GM19025 (cell line): ENCODE data around the gene USP54.
"Not testable (repeated sequence)": the region's sequence is repeated elsewhere in the genome, so short reads cannot be mapped to it uniquely, and the experiment has no call there.

Source experiments
- ATAC-seq: cut with Tn5 transposase; IDR thresholded peaks from one replicate; pipeline ENCODE4 v1.9.1; 2021; ENCODE audit warnings: mild to moderate bottlenecking, low read depth, moderate library complexity; ENCODE audit not compliant: unreplicated experiment

Gene USP54

DNA sequence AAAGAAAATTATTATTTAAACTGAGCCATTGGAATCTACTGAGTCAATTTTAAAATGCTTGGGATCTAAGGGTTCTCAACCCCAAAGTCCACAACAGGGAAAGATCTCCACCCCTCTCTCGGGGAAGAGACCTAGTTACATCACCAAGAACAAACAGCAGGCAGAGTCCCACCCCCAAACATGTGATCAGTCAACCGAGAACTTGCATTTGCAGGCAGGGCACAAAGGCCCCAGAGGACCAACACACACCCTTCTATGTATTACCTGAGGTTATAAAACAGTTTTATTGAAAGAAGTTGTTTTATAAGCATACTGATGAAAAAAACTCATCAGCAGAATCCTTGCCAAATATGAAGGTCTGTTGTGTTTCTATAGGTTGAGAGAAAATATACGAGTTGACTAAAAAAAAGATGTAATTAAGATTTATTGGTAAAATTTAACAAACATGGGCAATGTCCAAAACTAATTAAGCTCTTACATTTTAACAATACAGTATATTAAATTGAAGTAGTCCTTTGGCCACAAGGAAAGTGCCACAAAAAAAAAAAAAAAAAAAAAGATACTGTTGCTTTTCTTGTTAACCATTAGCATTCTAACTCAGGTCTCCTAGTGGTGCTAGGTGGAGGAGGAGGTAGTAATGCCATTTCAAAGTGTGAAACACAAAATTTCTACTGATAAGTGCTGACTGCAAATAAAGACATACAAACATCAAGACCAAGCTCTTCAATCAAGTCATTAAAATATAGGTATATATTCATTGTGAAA, 975 bp upstream of the USP54 start:
- ATAC-seq = no peak

DNA sequence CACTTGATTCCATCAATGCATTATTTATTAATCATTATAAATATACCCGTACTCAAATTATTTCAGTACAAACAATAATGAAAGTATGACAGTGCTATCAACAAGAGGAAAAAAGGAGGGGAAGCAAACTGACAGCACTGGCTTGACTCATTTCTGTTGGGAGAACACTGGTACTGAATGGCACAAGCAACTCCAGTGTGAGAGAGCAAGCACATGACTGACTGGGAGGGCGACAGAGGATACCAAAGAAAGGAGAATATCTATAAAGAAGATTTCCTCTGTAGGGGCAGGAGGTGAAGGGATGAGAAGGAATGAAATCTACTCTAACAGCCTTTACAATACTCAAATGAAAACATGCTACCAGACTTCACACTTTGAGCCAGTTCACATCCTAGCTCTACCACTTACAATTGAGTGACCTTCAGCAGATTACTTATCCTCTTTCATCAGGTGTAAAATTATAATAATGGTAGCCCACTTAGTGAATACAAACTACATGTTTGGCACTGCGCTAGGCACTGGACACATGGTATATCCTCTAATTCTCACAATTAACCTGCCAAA, 1.5 kb downstream of the USP54 start:
- no peak for ATAC-seq

DNA sequence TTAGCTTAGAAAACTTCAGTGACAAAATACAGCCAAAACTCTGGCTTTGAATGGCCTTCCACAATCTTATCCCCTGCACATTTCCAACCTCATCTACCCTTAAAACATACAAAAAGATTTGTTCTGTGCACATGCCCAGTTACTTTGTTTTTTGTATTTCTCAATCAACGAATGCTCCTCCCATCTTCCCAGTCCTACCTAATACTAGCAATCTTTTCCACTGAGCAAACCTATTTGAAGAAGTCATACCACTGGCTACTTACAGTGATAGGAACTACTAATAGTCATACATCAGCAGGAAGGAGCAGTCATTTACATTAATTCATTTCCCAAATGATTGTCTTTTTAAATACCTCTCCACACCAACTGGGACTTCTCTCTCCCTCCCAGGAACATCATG, 2.5 kb downstream of the USP54 start:
- no peak for ATAC-seq

DNA sequence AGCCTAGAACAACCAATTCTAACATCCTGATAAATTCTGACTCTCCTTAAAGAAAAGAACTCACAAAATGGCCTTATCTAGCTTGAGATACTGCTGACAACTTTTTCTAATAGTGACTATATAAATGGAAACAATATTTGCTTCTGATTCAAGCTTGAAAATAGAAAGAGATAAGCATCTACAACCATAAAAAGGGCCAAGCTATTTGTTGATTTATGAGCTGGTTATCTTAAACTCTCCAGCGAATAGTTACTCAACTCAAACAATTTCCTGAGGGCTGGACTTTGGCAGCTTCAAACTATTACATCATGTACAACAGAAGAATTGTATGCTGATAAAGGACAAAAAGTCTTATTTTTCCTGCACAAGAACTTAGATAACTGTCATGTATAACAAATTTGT, 4.6 kb downstream of the USP54 start:
- no peak for ATAC-seq

DNA sequence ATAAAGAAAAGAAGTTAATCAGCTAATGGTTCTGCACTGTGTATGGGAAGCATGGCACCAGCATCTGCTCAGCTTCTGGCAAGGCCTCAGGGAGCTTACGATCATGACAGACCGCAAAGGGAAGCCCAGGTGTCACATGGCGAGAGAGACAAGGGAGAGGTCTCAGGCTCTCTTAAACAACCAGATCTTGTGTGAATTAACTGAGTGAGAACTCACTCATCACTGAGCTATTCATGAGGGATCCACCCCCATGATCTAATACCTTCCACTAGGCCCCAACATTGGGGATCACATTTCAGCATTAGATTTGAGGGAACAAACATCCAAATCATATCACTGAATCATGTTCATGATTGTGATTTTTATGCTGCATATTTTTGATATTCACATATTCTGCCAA, 5.8 kb downstream of the USP54 start:
- ATAC-seq = no peak

DNA sequence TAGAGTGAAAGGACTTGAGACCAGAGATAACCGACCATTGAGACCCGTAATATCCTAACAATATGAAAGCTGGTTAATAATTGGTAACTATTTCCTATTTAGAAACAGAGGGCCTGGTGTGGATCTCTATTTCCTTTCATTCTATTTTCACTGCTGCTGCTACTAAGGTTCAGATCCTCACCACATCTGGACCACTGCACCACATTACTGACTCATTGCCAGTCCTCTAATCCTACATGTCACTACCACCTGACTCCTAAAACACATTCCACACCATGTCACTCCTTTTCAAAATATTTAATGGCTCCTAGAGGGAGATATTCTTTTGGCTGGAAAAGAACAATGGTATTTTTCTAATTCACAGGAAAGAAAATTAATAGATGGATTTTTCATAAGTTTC, 6.4 kb downstream of the USP54 start:
- no peak for ATAC-seq

DNA sequence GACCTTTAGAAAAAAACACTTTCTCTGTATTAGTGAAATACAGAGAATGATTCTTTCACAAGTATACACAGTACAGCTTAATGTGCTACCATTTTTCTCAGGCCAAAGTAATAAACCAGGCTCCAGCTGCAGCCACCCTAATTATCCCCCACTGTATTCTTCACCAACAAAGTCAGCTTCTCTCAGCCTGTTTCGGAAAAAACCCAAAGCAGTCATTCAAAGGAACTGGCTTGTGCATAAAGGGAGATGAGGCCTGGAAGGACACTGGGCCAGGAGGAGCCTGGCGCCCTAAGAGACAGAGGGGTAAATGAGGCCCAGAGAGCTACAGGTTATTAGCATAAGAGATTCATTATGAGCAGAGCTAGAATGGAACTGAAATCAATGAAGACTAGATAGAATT, 9.2 kb downstream of the USP54 start:
- no peak for ATAC-seq

DNA sequence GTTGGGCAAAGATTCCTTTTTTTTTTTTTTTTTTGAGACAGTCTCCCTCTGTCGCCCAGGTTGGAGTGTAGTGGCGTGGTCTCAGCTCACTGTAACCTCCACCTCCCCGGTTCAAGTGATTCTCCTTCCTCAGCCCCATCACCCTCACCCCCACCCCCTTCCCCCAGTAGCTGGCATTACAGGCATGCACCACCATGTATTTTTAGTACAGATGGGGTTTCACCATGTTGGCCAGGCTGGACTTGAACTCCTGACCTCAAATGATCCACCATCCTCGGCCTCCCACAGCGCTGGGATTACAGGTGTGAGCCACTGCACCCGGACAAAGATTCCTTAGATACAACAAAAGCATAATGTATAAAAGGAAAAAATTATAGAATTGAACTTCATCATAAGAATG, 12.2 kb downstream of the USP54 start:
- ATAC-seq = not testable (repeated sequence)

DNA sequence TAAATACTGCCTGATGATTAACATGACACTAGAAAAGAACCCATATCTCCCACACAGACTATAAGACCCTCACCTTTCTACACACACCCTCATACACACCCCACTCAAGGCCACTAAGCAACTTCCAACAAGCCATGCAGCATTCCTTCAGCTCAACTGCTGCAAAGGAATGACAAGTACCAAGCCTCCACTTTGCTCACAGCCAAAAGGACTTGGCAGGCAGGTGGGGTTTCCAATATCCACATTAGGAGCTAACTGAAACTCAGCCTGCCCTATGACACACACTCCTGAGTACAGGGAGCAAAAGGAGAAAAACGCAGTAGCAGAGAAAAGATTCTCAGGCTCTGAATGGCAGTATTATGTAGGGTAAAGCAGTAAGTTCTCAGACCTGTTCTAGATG, 13.4 kb downstream of the USP54 start:
- no peak for ATAC-seq

DNA sequence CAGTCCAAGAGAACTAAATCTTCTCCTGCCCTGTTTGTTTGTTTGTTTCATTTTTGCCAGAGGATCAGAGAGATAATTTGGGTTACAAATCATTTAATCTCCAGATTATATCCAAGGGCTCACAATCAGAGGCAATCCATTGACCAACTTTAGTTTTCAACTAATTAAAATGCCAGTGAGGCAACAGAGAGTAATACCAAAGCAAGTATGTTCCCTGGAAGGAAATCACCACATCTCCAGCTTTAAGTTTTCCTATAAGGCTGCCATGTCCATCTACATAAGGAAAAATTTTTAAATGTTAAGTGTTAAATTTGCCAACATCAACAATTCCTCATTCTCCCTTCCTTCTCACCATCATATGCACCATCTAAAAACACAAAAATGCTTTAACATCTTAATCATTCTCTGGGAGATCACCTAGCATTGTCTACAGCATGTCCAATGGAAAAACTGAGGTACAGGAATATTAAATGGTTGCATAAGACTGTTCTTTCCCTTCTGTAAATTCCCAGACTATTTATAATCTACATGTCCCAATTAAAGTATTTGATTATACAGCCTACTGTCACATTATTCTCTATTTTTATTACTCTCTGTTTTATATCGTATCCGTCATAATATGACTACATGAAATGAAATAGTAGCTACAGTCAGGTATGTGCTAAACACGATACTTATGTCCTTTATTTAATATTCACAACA, 14.1 kb downstream of the USP54 start:
- ATAC-seq = no peak

DNA sequence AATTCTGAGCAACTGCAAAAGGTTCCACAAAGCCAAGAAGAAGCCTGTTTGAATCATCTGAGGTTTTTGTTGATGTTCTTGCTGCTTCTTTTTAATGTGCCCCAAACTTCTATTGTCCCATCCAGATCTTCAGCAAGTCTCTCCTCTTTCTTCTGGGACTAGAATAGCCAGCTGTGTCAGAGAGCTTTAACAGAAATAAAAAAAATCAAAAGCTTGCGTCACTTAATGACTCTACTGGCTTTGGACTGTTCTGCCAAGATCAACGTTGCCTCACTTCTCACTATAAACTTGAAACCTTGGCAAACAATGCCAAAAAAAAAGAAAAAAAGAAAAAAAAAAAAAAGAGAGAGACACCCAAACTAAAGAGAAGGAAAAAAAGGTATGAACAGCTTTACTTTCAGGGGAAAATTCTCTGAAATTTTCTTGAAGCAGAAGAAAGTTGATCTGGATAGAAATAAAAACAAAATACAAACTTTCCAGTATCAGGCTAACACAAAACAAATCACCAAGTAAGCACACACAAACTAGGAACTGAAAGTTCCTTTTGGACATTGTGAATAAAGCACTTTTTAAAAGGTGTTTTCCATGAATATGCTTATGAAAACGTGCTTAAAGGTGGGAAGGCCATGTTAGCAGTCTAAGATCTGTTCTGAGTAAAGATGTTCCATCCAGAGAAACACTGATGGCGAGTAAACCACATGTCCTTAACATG, 14.8 kb downstream of the USP54 start:
- no peak for ATAC-seq

DNA sequence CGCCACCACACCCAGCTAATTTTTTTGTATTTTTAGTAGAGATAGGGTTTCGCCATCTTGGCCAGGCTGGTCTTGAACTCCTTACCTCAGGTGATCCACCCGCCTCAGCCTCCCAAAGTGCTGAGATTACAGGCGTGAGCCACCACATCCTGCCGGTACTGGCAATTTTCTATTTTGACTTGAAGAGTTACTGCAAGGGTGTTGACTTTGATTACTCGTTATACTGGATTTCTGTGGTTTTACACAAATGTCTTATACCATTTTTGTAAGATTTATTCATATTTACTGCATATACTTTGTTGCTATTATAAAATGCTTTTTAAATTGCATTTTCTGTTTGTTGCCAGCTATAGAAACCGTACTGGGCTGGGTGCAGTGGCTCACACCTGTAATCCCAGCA, 24.1 kb downstream of the USP54 start:
- ATAC-seq = not testable (repeated sequence)

DNA sequence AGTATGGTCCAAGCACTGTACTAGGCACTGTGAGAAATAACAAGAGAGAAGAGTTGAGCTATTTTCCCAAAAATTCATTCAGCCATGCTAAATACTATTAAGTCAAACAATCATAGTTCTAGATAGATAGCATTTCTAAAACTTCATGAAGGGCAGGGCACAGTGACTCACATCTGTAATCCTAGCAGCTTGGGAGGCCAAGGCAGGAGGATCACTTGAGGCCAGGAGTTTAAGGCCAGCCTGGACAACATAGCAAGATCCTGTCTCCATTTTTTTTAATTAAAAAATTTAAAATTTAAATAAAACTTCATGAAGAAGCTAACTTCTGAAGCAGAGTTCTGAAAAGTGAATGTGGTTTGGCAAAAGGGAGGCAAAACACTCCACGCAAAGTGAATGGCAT, 29.9 kb downstream of the USP54 start:
- ATAC-seq = no peak

DNA sequence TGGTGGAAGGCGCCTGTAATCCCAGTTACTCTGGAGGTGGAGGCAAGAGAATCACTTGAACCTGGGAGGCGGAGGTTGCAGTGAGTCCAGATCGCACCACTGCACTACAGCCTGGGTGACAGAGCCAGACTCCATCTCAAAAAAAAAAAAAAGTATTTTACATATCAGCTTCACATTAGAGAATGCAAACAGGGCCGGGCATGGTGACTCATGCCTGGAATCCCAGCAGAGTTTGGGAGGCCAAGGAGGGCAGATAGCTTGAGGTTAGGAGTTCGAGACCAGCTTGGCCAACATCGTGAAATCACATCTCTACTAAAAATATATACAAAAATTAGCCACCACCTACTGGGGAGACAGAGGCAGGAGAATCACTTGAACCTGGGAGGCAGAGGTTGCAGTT, 31.6 kb downstream of the USP54 start:
- ATAC-seq = no peak

DNA sequence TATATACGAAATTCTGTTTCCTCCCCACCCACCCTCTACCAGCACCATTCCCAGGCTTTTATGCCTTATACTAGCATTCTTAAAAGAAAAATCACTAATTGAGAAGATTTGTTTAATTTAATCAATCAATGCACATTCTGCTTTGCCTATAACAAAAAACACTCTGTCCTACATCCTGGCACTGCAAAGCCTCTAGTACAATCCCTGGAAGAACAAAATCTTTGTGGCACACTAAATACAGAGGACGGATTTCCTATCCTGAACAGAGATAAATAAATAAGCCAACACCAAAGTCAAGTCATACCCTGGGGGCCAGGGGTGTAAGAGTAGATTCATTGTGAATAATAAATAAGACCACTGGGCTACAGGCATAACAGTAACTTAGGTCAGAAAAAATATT, 34.3 kb downstream of the USP54 start:
- no peak for ATAC-seq

DNA sequence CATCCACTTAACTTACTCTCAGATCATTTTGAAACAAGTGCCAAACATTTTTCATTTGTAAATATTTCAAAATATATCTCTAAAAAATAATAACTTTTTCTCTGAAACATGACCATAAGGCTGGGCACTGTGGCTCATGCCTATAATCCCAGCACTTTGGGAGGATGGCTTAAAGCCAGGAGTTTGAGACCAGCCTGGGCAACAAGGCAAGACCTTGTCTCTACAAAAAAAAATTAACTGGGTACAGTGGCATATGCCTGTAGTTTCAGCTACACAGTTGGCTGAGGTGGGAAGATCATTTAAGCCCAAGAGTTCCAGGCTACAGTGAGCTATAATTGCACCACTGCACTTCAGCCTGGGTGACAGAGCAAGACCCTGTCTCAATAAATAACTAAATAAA, 36.4 kb downstream of the USP54 start:
- ATAC-seq = no peak

DNA sequence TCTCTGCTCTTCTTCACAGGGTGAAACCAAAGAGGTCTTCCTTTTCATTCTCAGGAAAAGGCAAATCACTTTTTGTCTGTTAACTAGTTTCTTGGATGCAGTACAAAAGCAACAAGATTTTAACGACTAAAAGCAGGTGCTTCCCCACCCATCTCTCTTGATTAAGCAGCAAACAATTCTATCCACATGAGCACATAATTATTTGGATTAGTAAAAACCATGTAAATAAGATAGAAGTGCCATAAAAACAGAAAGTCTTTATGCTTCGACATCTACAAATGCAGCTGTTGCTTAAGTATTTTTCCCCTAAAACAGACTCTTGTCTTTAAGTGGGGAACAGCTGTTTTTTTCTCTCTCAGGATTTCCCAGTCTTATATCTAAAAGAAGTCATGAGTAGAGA, 37.4 kb downstream of the USP54 start:
- ATAC-seq = no peak

DNA sequence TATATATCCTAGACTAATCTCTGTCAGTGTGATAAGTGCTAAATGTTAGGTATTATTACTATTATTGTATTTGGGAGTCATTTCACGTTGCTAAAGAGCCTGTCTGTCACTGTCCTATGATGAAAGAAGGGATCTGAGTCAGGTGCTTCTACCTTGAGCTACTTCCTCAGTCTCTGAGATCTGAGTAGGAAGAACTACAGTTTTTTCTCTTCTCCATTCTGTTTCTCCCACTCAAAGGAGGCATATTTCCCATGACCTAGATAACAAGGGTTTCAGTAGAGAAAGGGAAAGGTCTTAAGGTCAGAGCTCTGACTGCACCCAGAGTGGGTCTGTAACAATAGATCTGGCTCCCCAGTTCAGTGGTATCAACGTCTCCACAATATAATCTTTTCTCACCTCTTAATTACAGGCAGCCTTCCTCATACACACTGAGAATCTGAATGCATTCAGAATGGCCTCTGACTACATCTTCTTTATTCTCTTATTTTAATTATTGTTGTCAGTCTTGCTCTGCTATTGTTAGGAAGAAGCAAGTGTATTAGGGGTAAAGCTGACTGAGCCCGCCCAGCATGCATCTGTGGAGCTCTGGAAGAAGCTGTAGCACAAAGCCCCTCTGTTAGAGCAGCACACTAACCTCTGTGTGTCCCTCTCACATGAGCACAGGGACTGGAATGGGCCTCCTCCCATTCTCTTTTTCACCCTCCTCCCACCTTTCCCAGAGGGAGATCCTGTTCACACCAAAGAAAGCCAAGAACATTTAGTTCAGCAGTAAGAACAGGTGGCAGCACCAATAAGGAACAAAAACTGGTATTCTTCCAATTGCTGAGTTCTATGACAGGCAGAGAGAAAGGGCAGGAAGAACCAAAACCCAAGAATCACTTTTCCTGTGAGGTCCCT, 38.1 kb downstream of the USP54 start:
- ATAC-seq = no peak

DNA sequence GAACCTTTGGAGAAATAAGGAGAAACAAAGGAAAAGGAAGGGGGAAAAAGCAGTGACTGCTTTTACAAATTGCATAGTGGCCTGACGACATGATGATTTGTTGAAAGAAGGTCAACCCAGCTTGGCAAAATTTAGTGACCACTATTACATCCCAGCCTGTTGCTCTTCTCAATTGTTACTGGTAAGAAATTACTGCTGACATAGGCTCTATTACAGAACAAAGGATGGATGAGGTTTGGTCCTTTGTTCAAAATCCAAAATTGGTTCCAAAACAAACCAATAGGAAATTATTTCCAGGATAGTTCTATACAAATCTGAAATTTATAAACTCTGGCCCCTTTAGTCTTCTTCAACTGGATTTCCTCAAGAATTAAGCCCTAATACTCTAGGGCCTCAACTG, 39.6 kb downstream of the USP54 start:
- ATAC-seq = no peak

DNA sequence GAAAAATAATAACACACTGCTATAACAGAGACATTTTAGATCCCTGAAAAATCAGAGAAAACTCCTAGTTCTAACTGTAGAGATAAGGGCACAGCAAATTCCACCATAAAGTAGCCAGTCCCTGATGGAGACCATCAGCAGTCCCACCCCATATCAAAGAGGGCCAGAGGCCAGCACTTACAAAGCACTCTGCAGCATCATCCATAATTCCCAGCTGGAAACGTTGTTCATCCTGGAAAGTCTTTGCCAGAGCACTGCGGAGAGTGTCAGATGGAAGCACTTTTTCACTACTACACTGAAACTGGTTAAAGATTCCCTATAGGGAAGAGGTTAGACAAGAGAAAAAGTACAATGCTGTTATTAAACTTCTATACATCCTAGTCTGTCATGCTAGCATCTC, 45.8 kb downstream of the USP54 start:
- ATAC-seq = no peak
